Natural killer cell (primary cell): ENCODE results near the gene SLC5A6. TPM values are rescaled to one million over a fixed set of nuclear protein-coding genes. Genes with fewer than 3 reads are reported as not detected.

Source experiments
- ATAC-seq, 3 donors: fragments of 150-1000 bp in 2 of 3; fragments of 200-7000 bp in 1 of 3; cut with Tn5 transposase; 1 replicate in 1 of 3; 2 replicates in 2 of 3; pipeline ENCODE4 v1.10.0; 2021; ENCODE audit warnings: mild to moderate bottlenecking in 2 of 3, moderate library complexity in 2 of 3
- DNase-seq, 2 donors: peaks; one replicate each; pipeline versions ENCODE4 v3.0.0 to v3.0.0-alpha.2; 2013 to 2021; ENCODE audit warnings: mixed read lengths in 1 of 2
- H3K27ac ChIP-seq: one replicate; pipeline ENCODE4 v1.5.1; 2013; ENCODE audit warnings: mild to moderate bottlenecking, low read length
- H3K27me3 ChIP-seq: one replicate; pipeline ENCODE4 v1.6.1; 2013; ENCODE audit warnings: low read length; ENCODE audit not compliant: control insufficient read depth, insufficient read depth
- H3K36me3 ChIP-seq: one replicate; pipeline ENCODE4 v1.6.1; 2013; ENCODE audit warnings: low read length; ENCODE audit not compliant: control insufficient read depth, insufficient read depth
- H3K4me1 ChIP-seq: one replicate; pipeline ENCODE4 v1.6.1; 2013; ENCODE audit warnings: low read length; ENCODE audit not compliant: control insufficient read depth, insufficient read depth
- H3K4me3 ChIP-seq: one replicate; pipeline ENCODE4 v1.5.1; 2013; ENCODE audit warnings: low read length
- H3K9me3 ChIP-seq: one replicate; pipeline ENCODE4 v1.6.1; 2013; ENCODE audit warnings: low read length; ENCODE audit not compliant: control insufficient read depth, insufficient read depth
- H3K27ac Mint-ChIP-seq, 2 donors: one replicate each; pipeline ENCODE4 v1.8.0; 2022; ENCODE audit warnings: mild to moderate bottlenecking in 2 of 2, mixed read lengths in 2 of 2, moderate library complexity in 1 of 2
- H3K27me3 Mint-ChIP-seq, 2 donors: one replicate each; pipeline ENCODE4 v1.8.0; 2022; ENCODE audit warnings: low read depth in 2 of 2, mixed read lengths in 2 of 2
- H3K36me3 Mint-ChIP-seq: one replicate; pipeline ENCODE4 v1.8.0; 2022; ENCODE audit warnings: mixed read lengths
- H3K4me1 Mint-ChIP-seq, 2 donors: one replicate each; pipeline ENCODE4 v1.8.0; 2022; ENCODE audit warnings: mixed read lengths in 2 of 2
- H3K4me3 Mint-ChIP-seq: one replicate; pipeline ENCODE4 v1.8.0; 2022; ENCODE audit warnings: mild to moderate bottlenecking, moderate library complexity, mixed read lengths
- H3K9me3 Mint-ChIP-seq, 2 donors: one replicate each; pipeline ENCODE4 v1.8.0; 2022; ENCODE audit warnings: mixed read lengths in 2 of 2
- WGBS: methylation state at CpG from one replicate; pipeline ENCODE4 v1.1.7; 2013; ENCODE audit warnings: missing lambda C conversion rate; ENCODE audit not compliant: insufficient coverage; 5-methylcytosine and 5-hydroxymethylcytosine counted together
- intact Hi-C: fragments of 100-400 bp; cut with micrococcal nuclease; formaldehyde crosslinking; loops from one replicate; pipeline ENCODE4 v1.14.2; 2022
- total RNA-seq, 4 donors: library from RNA; stranded (reverse); fragments of 120-200 nt in 1 of 4; gene quantifications; one replicate each; pipeline versions ENCODE4 v1.2.3 to v1.2.4, GENCODE V29; 2013 to 2022
- TF ChIP-seq, protein P1 (sequence below): fragments of 200-600 bp; IDR thresholded peaks from one replicate; pipeline ENCODE4 v1.8.0; 2022; ENCODE audit warnings: antibody characterized with exemption

Gene SLC5A6
- total RNA-seq, 3 donors from 2014 or later (not counting 1 experiment from before 2014, with no cell fraction given): 86.2 to 102 (median 93.7) TPM

DNA sequence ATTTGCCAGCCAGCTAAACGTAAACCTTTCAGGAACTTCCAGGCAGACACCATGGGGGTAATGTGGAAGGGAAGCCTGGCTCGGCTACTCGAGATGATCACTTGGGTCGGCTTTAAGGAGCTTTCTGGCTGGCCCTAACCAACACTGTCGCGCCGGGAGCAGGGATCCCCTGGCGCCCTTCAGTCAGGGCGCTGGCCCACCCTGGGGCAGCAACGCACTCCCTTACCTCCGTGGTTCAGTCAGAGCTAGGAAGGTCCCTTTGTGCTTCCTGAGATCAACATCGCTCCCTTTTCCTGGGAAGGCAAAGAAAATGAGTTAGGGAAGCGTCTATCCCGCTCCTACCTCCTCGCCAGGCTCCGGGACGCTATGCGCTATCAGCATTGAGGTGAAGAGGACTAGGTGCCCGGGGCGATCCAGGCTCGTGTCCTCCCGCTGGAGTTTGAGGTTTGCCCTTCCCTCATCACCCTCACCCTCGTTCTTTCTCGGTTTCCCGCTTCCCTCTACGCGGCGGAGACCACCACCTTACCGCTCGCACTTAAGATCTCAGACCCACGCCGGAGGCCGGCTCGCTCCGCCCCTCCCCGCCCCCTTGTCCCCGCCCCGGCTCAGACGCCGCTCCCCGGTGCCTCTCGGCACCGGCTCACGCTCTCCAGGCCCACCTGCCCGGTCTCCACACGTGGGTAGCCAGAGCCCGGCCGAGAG, 676 bp downstream of the SLC5A6 start:
- intact Hi-C loops: loop anchor here (5.0 kb wide), 3 partner anchors 124 to 276 kb away; partner anchors contain the start of genes GTF3C2, IFT172 and KHK
- H3K27me3 ChIP-seq: no peaks in the 10 kb centered on the region
- TF ChIP-seq, protein P1, sequence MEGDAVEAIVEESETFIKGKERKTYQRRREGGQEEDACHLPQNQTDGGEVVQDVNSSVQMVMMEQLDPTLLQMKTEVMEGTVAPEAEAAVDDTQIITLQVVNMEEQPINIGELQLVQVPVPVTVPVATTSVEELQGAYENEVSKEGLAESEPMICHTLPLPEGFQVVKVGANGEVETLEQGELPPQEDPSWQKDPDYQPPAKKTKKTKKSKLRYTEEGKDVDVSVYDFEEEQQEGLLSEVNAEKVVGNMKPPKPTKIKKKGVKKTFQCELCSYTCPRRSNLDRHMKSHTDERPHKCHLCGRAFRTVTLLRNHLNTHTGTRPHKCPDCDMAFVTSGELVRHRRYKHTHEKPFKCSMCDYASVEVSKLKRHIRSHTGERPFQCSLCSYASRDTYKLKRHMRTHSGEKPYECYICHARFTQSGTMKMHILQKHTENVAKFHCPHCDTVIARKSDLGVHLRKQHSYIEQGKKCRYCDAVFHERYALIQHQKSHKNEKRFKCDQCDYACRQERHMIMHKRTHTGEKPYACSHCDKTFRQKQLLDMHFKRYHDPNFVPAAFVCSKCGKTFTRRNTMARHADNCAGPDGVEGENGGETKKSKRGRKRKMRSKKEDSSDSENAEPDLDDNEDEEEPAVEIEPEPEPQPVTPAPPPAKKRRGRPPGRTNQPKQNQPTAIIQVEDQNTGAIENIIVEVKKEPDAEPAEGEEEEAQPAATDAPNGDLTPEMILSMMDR: no peak
- Mint-ChIP-seq H3K27me3 (no peaks in the 10 kb centered on the region), H3K9me3 (no peaks in the 10 kb centered on the region), H3K36me3 (no peaks in the 10 kb centered on the region), H3K4me3 (peak overlapping the region; percentile 100), H3K4me1 (peaks cover 21 to 35% of the 10 kb centered on the region in 2 donors), H3K27ac (peak overlapping the region; percentile 99 to 100)
- 6% methylated on average over 48 of the region's 48 CpGs for WGBS
- peak overlapping the region; percentile 81 for H3K4me3 ChIP-seq
- peaks cover 31% of the 10 kb centered on the region for H3K36me3 ChIP-seq
- DNase-seq (no peak), ATAC-seq (peak in 1 of 3 donors; percentile 0)
- H3K4me1 ChIP-seq: peaks cover 14% of the 10 kb centered on the region
- peak overlapping the region; percentile 97 for H3K27ac ChIP-seq
- no peaks in the 10 kb centered on the region for H3K9me3 ChIP-seq

DNA sequence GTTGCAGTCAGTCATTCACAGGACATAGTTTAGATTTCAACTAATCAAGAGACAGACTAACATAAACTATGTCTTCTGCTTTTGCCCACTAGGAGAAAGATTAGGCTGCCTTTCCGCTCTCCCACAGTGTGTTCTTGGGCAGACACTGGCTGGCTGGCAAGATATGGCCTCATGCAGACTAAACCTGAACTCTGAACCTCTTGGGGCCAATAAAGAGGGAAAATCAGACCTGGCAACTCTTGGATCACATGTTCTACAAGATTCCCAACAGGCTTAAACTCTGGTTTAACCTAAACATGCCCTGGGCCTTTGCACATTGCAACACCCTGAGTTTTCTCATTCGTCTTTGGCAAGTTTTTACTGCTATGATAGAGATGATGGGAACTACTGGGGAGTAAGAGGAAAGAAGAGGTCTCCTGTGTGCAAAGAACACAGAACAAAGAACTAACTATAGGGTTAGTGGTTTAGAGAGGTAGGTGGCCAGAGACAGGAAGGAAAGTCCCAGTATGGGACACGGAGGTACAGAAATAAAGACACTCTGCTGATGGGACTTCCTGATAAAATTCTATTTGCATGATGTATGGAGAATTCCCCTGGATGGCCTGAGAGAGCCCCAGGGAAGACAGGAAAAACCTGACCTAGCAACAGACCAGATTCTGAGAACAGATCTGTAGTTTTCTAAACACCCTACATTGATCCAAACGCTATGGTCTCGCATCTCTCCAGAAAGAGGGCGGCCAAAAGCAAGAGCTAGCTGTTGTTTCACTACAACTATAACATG, 2.3 kb downstream of the SLC5A6 start:
- no peaks in the 10 kb centered on the region for H3K36me3 Mint-ChIP-seq
- 86% methylated on average over 6 of the region's 6 CpGs for WGBS
- H3K4me3 Mint-ChIP-seq: peak overlapping the region; percentile 67
- no peaks in the 10 kb centered on the region for H3K9me3 Mint-ChIP-seq
- Histone ChIP-seq H3K27ac (no peak overlapping the region), H3K27me3 (no peaks in the 10 kb centered on the region), H3K4me3 (no peak overlapping the region), H3K4me1 (peaks cover 14% of the 10 kb centered on the region), H3K36me3 (peaks cover 34% of the 10 kb centered on the region), H3K9me3 (no peaks in the 10 kb centered on the region)
- TF ChIP-seq, protein P1: no peak
- no peak for ATAC-seq
- peak overlapping the region; percentile 58 to 62 for H3K27ac Mint-ChIP-seq
- intact Hi-C loops: loop anchor here (5.0 kb wide), 3 partner anchors 123 to 277 kb away; partner anchors contain the start of genes GTF3C2, IFT172 and KHK
- H3K27me3 Mint-ChIP-seq: no peaks in the 10 kb centered on the region
- H3K4me1 Mint-ChIP-seq: peaks cover 20 to 29% of the 10 kb centered on the region in 2 donors
- DNase-seq: no peak

DNA sequence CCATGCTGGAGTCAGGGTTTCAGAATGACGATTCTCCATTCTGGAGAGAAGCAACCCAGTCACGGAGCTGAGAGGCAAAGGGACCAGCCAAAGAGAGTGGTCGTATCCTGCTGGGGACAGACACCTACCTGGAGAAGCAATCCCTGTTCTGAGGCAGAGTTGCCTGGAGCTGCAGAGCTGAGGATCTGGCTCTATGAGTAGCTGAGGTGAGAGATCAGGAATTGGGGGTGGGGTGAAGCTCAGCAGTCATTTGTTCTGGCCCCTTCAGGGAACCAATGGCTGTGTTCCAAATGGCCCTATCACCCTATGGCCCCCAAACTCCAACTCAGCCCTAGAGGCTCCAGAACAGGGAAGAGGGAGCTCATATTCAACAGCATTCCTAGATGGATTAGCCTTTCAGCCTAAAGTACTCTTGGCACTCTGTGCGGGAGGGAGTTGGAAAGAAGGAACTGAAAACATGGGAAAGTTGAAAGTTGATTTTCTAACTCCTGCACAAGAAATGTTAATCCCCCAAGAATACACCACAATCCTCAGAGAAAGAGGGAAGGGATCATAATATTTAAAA, 3.5 kb downstream of the SLC5A6 start:
- DNase-seq: no peak
- Histone ChIP-seq H3K4me3 (no peak overlapping the region), H3K27me3 (no peaks in the 10 kb centered on the region), H3K27ac (no peak overlapping the region), H3K4me1 (peaks cover 14% of the 10 kb centered on the region), H3K36me3 (peaks cover 47% of the 10 kb centered on the region), H3K9me3 (no peaks in the 10 kb centered on the region)
- intact Hi-C loops: no loop called here
- WGBS: 94% methylated on average over 4 of the region's 4 CpGs
- Mint-ChIP-seq H3K27ac (no peak overlapping the region), H3K9me3 (no peaks in the 10 kb centered on the region), H3K27me3 (no peaks in the 10 kb centered on the region), H3K36me3 (peaks cover under 1% of the 10 kb centered on the region), H3K4me1 (peaks cover 18 to 26% of the 10 kb centered on the region in 2 donors), H3K4me3 (no peak overlapping the region)
- TF ChIP-seq, protein P1: no peak
- no peak for ATAC-seq
